ENCODE results near the gene ZNF565. TPM values are rescaled to one million over a fixed set of nuclear protein-coding genes. Genes with fewer than 3 reads are reported as not detected.
"Not testable (repeated sequence)": the region's sequence is repeated elsewhere in the genome, so short reads cannot be mapped to it uniquely, and the experiment has no call there.

Gene ZNF565
- total RNA-seq, 2 experiments from 2014 or later, result 1.7 to 2.1 TPM

- no peak overlapping the region for H3K4me3 Mint-ChIP-seq
- peaks cover 33% of the 10 kb centered on the region for H3K36me3 Mint-ChIP-seq
- H3K27ac Mint-ChIP-seq, result no peak overlapping the region
- DNase-seq, result no peak
- H3K4me1 Mint-ChIP-seq, result peaks cover 15% of the 10 kb centered on the region
- no peaks in the 10 kb centered on the region for H3K27me3 Mint-ChIP-seq
- peaks cover 2% of the 10 kb centered on the region for H3K9me3 Mint-ChIP-seq
Measured at GRCh38 chr19:36142496-36142895, 72.0 kb downstream of the ZNF565 start.

GRCh38 chr19:36142046-36142445 lies 72.4 kb downstream of the ZNF565 start:
- Mint-ChIP-seq H3K27ac (no peak overlapping the region), H3K9me3 (peaks cover 2% of the 10 kb centered on the region), H3K4me1 (peaks cover 15% of the 10 kb centered on the region), H3K27me3 (no peaks in the 10 kb centered on the region), H3K4me3 (no peak overlapping the region), H3K36me3 (peaks cover 29% of the 10 kb centered on the region)
- DNase-seq, result no peak

GRCh38 chr19:36141039-36141927 lies 73.2 kb downstream of the ZNF565 start:
- H3K36me3 Mint-ChIP-seq, result peaks cover 25% of the 10 kb centered on the region
- H3K4me1 Mint-ChIP-seq, result peaks cover 19% of the 10 kb centered on the region
- no peaks in the 10 kb centered on the region for H3K27me3 Mint-ChIP-seq
- H3K27ac Mint-ChIP-seq, result peak overlapping the region; percentile 49
- peak overlapping the region; percentile 89 for H3K4me3 Mint-ChIP-seq
- DNase-seq, result peak; percentile 87
- peaks cover 2% of the 10 kb centered on the region for H3K9me3 Mint-ChIP-seq

- DNase-seq, result peak; percentile 46
- H3K27me3 Mint-ChIP-seq, result peaks cover 4% of the 10 kb centered on the region
Measured at GRCh38 chr19:36140304-36141038, 74.0 kb downstream of the ZNF565 start.

GRCh38 chr19:36139473-36140303 lies 74.8 kb downstream of the ZNF565 start, which contains the start of gene CAPNS1:
CAPNS1 (plus strand) TSS chr19:36140066; CDS start chr19:36141012, 946 bp downstream.
- H3K27ac Mint-ChIP-seq, result peak within 1 kb of the TSS; percentile 90
- peaks cover 19% of the 10 kb centered on the region for H3K4me1 Mint-ChIP-seq
- H3K27me3 Mint-ChIP-seq, result peaks cover 4% of the 10 kb centered on the region
- peak; percentile 95 for DNase-seq
- peaks cover 2% of the 10 kb centered on the region for H3K9me3 Mint-ChIP-seq
- H3K36me3 Mint-ChIP-seq, result peaks cover 18% of the 10 kb centered on the region
- H3K4me3 Mint-ChIP-seq, result peak within 1 kb of the TSS; percentile 89

More at GRCh38 chr19:36140304-36141038, 74.0 kb downstream of the ZNF565 start:
- Mint-ChIP-seq H3K27ac (peak overlapping the region; percentile 90), H3K4me1 (peaks cover 19% of the 10 kb centered on the region), H3K9me3 (peaks cover 2% of the 10 kb centered on the region), H3K36me3 (peaks cover 18% of the 10 kb centered on the region), H3K4me3 (peak overlapping the region; percentile 89)

- Mint-ChIP-seq H3K27me3 (peaks cover 4% of the 10 kb centered on the region), H3K9me3 (peaks cover 2% of the 10 kb centered on the region), H3K4me1 (peaks cover 19% of the 10 kb centered on the region), H3K36me3 (peaks cover 18% of the 10 kb centered on the region), H3K4me3 (peak overlapping the region; percentile 89), H3K27ac (peak overlapping the region; percentile 90)
- DNase-seq, result no peak
Measured at GRCh38 chr19:36139120-36139472, 75.4 kb downstream of the ZNF565 start.

GRCh38 chr19:36136964-36137686 lies 77.3 kb downstream of the ZNF565 start:
- no peak overlapping the region for H3K27ac Mint-ChIP-seq

GRCh38 chr19:36134867-36135266 lies 79.6 kb downstream of the ZNF565 start:
- H3K27me3 Mint-ChIP-seq, H3K36me3 Mint-ChIP-seq, H3K27ac Mint-ChIP-seq, H3K4me3 Mint-ChIP-seq, H3K9me3 Mint-ChIP-seq, DNase-seq: not testable (repeated sequence)
- peaks cover 18% of the 10 kb centered on the region for H3K4me1 Mint-ChIP-seq

More at GRCh38 chr19:36136964-36137686, 77.3 kb downstream of the ZNF565 start:
- peaks cover 4% of the 10 kb centered on the region for H3K27me3 Mint-ChIP-seq
- H3K4me1 Mint-ChIP-seq, result peaks cover 24% of the 10 kb centered on the region
- H3K36me3 Mint-ChIP-seq, result peaks cover 9% of the 10 kb centered on the region
- H3K9me3 Mint-ChIP-seq, result peaks cover 2% of the 10 kb centered on the region
- DNase-seq, result no peak
- H3K4me3 Mint-ChIP-seq, result no peak overlapping the region

Other genes with a start within 250 kb of the ZNF565 start
- gene SDHAF1, start 219.5 kb downstream of the ZNF565 start, total RNA-seq, result 10 to 100 TPM; 22.6 to 23.1 TPM
- 1 to 10 TPM in 1 of 2 experiments, under 1 TPM in 1; 0.99 to 1.8 TPM for gene SYNE4, start 205.9 kb downstream of the ZNF565 start, total RNA-seq
- 10 to 100 TPM; 35.0 to 35.5 TPM for gene ALKBH6, start 200.5 kb downstream of the ZNF565 start, total RNA-seq
- under 1 TPM; 0.25 to 0.60 TPM for gene CLIP3, start 181.8 kb downstream of the ZNF565 start, total RNA-seq
- 1 to 10 TPM; 2.4 to 2.7 TPM for gene THAP8, start 160.4 kb downstream of the ZNF565 start, total RNA-seq
- gene WDR62, start 159.8 kb downstream of the ZNF565 start, total RNA-seq, result 10 to 100 TPM; 19.1 to 20.4 TPM
- not detected for gene OVOL3, start 103.5 kb downstream of the ZNF565 start, total RNA-seq
- gene POLR2I, start 99.8 kb downstream of the ZNF565 start, total RNA-seq, result 10 to 100 TPM; 93.4 to 94.0 TPM
- 10 to 100 TPM; 89.2 to 91.1 TPM for gene TBCB, start 99.2 kb downstream of the ZNF565 start, total RNA-seq
- 100 to 1,000 TPM; 292 to 307 TPM for gene CAPNS1, start 74.6 kb downstream of the ZNF565 start, total RNA-seq
- not detected for gene COX7A1, start 62.2 kb downstream of the ZNF565 start, total RNA-seq
- 100 to 1,000 TPM; 116 to 120 TPM for gene ZNF146, start 441 bp upstream of the ZNF565 start, total RNA-seq
- gene ZFP14, start 164.5 kb upstream of the ZNF565 start, total RNA-seq, result 1 to 10 TPM in 1 of 2 experiments, under 1 TPM in 1; 0.66 to 1.2 TPM
- 1 to 10 TPM; 5.2 to 5.7 TPM for gene ZFP82, start 204.0 kb upstream of the ZNF565 start, total RNA-seq

Measured in activated naive CD8-positive, alpha-beta T cell treated with anti-CD3 and anti-CD28 coated beads for 36 hours (primary cell).